GM23338 (cell line): Measurements from ENCODE around the gene WDR47. TPM values are rescaled to one million over a fixed set of nuclear protein-coding genes. Genes with fewer than 3 reads are reported as not detected.
A peak's percentile ranks its signal among the peaks of the same experiment; 100 is the strongest.

ENCODE experiments used
- ATAC-seq: fragments of 200-7000 bp; cut with Tn5 transposase; 3 replicates; pipeline ENCODE4 v1.9.1; 2020
- DNase-seq: peaks from one replicate; pipeline ENCODE4 v3.0.0-alpha.2; 2015; ENCODE audit warnings: low spot score
- H2AFZ ChIP-seq: fragments of 200-600 bp; sonication (generic); 2 replicates; pipeline ENCODE4 v1.8.0; 2016; ENCODE audit warnings: antibody characterized with exemption, mild to moderate bottlenecking, moderate library complexity
- H3F3A ChIP-seq: fragments of 200-600 bp; sonication (generic); replicated peaks from 2 replicates; pipeline ENCODE4 v1.8.0; 2017; ENCODE audit warnings: antibody characterized with exemption, mixed run types, low read depth
- H3K27ac ChIP-seq: fragments of 200-600 bp; sonication (generic); 2 replicates; pipeline ENCODE4 v1.6.1; 2016; ENCODE audit warnings: low read depth
- H3K27me3 ChIP-seq: fragments of 200-600 bp; sonication (generic); 2 replicates; pipeline ENCODE4 v1.8.0; 2016; ENCODE audit warnings: mild to moderate bottlenecking, mixed run types, moderate library complexity; ENCODE audit not compliant: insufficient read depth
- H3K36me3 ChIP-seq: fragments of 200-600 bp; sonication (generic); 2 replicates; pipeline ENCODE4 v1.8.0; 2016; ENCODE audit warnings: mild to moderate bottlenecking; ENCODE audit not compliant: insufficient read depth
- H3K4me1 ChIP-seq: fragments of 200-600 bp; sonication (generic); 2 replicates; pipeline ENCODE4 v1.8.0; 2016; ENCODE audit warnings: mild to moderate bottlenecking, moderate library complexity; ENCODE audit not compliant: insufficient read depth
- H3K4me2 ChIP-seq: fragments of 200-600 bp; sonication (generic); 2 replicates; pipeline ENCODE4 v1.7.1; 2017; ENCODE audit warnings: mixed run types
- H3K4me3 ChIP-seq: fragments of 200-600 bp; sonication (generic); 2 replicates; pipeline ENCODE4 v1.6.1; 2016; ENCODE audit warnings: mixed run types
- H3K79me2 ChIP-seq: fragments of 200-600 bp; sonication (generic); replicated peaks from 2 replicates; pipeline ENCODE4 v1.8.0; 2017; ENCODE audit warnings: mild to moderate bottlenecking; ENCODE audit not compliant: insufficient read depth
- H3K9me2 ChIP-seq: fragments of 200-600 bp; sonication (generic); 2 replicates; pipeline ENCODE4 v1.8.0; 2017; ENCODE audit not compliant: insufficient read depth
- H4K20me1 ChIP-seq: fragments of 200-600 bp; sonication (generic); replicated peaks from 2 replicates; pipeline ENCODE4 v1.8.0; 2017; ENCODE audit warnings: mild to moderate bottlenecking; ENCODE audit not compliant: insufficient read depth
- H3K27ac Mint-ChIP-seq: 2 replicates; pipeline ENCODE4 v1.8.0; 2020; ENCODE audit warnings: inconsistent platforms, mild to moderate bottlenecking, moderate library complexity, mixed read lengths
- H3K27me3 Mint-ChIP-seq: 3 replicates; pipeline ENCODE4 v1.8.0; 2022; ENCODE audit warnings: low read depth, mild to moderate bottlenecking, moderate library complexity, mixed read lengths, inconsistent platforms; ENCODE audit not compliant: insufficient read depth, poor library complexity
- H3K36me3 Mint-ChIP-seq: 3 replicates; pipeline ENCODE4 v1.8.0; 2021; ENCODE audit warnings: low read depth, mild to moderate bottlenecking, inconsistent platforms, moderate library complexity, mixed read lengths
- H3K4me1 Mint-ChIP-seq: 3 replicates; pipeline ENCODE4 v1.8.0; 2020; ENCODE audit warnings: mild to moderate bottlenecking, inconsistent platforms, mixed read lengths
- H3K4me3 Mint-ChIP-seq: 3 replicates; pipeline ENCODE4 v1.8.0; 2021; ENCODE audit warnings: moderate library complexity, mild to moderate bottlenecking, inconsistent platforms, mixed read lengths
- H3K9me3 Mint-ChIP-seq: 3 replicates; pipeline ENCODE4 v1.8.0; 2020; ENCODE audit warnings: moderate library complexity, mild to moderate bottlenecking, inconsistent platforms, mixed read lengths
- CREB1 ChIP-seq: fragments of 250-450 bp; sonication (Bioruptor Pico); IDR thresholded peaks from 2 replicates; pipeline ENCODE4 v1.5.0; 2020; ENCODE audit warnings: low read depth, mild to moderate bottlenecking, moderate library complexity
- EZH2 ChIP-seq: fragments of 200-600 bp; sonication (generic); IDR thresholded peaks from one replicate; pipeline ENCODE4 v1.8.0; 2017; ENCODE audit warnings: antibody characterized with exemption, mild to moderate bottlenecking, low read depth; ENCODE audit not compliant: unreplicated experiment
- EZH2phosphoT487 ChIP-seq: fragments of 200-600 bp; sonication (generic); IDR thresholded peaks from one replicate; pipeline ENCODE4 v1.8.1; 2018; ENCODE audit warnings: antibody characterized with exemption; ENCODE audit not compliant: unreplicated experiment
- JUNB ChIP-seq: IDR thresholded peaks from one replicate; pipeline ENCODE4 v1.6.1; 2016; ENCODE audit warnings: antibody characterized with exemption; ENCODE audit not compliant: unreplicated experiment
- NANOG ChIP-seq: IDR thresholded peaks from 2 replicates; pipeline ENCODE4 v1.6.1; 2016; ENCODE audit warnings: antibody characterized with exemption, borderline replicate concordance
- POLR2AphosphoS5 ChIP-seq: IDR thresholded peaks from 2 replicates; pipeline ENCODE4 v1.6.1; 2016; ENCODE audit warnings: antibody characterized with exemption, low read depth
- STAT1 ChIP-seq: IDR thresholded peaks from one replicate; pipeline ENCODE4 v1.6.1; 2016; ENCODE audit warnings: antibody characterized with exemption; ENCODE audit not compliant: unreplicated experiment
- ZNF114 ChIP-seq: fragments of 250-450 bp; sonication (Bioruptor Pico); IDR thresholded peaks from 2 replicates; pipeline ENCODE4 v1.5.0; 2020; ENCODE audit warnings: mild to moderate bottlenecking, moderate library complexity
- ZNF331 ChIP-seq: fragments of 250-450 bp; sonication (Bioruptor Pico); IDR thresholded peaks from 2 replicates; pipeline ENCODE4 v1.5.0; 2020; ENCODE audit warnings: low read depth, mild to moderate bottlenecking, moderate library complexity
- polyA plus RNA-seq: library from polyadenylated mRNA; unstranded; fragments of >200 nt; fragmentation: Nextera tagmentation; extraction: Ambion mirVana; gene quantifications from 2 replicates; pipeline ENCODE4 v1.2.1, GENCODE V29; 2016
- total RNA-seq: library from RNA; depleted of rRNA; stranded (reverse); fragments of >200 nt; shearing (Covaris generic); gene quantifications from 2 replicates; pipeline ENCODE4 v1.2.3, GENCODE V29; 2014
- TF ChIP-seq, protein P1 (sequence below): IDR thresholded peaks from 2 replicates; pipeline ENCODE4 v1.6.1; 2016; ENCODE audit warnings: antibody characterized with exemption
- TF ChIP-seq, protein P2 (sequence below): IDR thresholded peaks from one replicate; pipeline ENCODE4 v1.6.1; 2018; ENCODE audit warnings: antibody characterized with exemption; ENCODE audit not compliant: unreplicated experiment
- TF ChIP-seq, protein P3 (sequence below), 2 experiments: fragments of 200-600 bp in 1 of 2; sonication (generic) in 1 of 2; conservative IDR thresholded peaks; 2 replicates each; pipeline versions ENCODE4 v1.5.1 to v1.6.1; 2016 to 2017; ENCODE audit warnings: antibody characterized with exemption in 2 of 2, low read depth in 2 of 2, mild to moderate bottlenecking in 2 of 2, moderate library complexity in 1 of 2

WDR47 gene
- total and polyA plus RNA-seq, 2 experiments from 2014 or later = 3.9 to 5.2 TPM

DNA sequence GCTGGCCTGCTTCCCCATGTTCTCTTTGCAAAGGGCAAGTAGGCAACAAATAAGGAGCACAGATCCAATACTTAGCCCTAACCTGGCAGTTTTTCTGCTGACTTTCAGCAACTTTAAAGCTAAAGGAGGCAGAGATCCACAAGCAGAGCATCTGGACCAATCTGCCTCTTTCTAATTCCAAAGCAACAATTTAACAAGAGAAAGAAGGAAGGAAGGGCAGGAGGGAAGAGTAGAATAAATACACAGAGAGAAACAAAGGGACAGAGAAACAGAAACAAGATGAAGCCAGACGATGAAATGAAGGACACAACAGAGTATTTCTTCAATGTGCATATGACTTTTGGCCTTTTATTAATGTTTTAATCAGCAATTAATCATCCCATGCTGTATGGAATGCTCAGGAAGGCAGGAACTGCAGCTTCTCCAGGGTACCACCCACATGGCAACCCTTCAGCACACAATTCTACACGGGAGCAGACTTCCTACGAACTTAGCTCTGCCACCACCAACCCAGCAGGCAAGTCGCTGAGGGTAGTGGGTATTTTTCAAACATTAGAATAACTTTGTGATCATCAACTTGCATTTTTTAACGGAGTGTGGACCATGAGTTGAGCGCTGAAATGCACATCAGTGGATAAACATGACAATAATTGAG, 93.9 kb downstream of the WDR47 start:
- Mint-ChIP-seq H3K36me3 (peaks cover 23% of the 10 kb centered on the region), H3K9me3 (no peaks in the 10 kb centered on the region), H3K4me1 (peaks cover 28% of the 10 kb centered on the region), H3K27ac (peak overlapping the region; percentile 94), H3K27me3 (peaks cover 3% of the 10 kb centered on the region), H3K4me3 (peak overlapping the region; percentile 68)
- ATAC-seq (peak; percentile 88), DNase-seq (peak; percentile 77)
- H3K36me3 ChIP-seq = 0 out of 2 replicates have a peak, but pooled peaks cover 5% of the 10 kb centered on the region
- H4K20me1 ChIP-seq = no peaks in the 10 kb centered on the region
- H3K79me2 ChIP-seq = peaks cover 58% of the 10 kb centered on the region
- peaks cover 39% of the 10 kb centered on the region for H3K4me1 ChIP-seq
- H3F3A ChIP-seq = peaks cover 10% of the 10 kb centered on the region; the same call in 1 of the 2 replicates
- H2AFZ ChIP-seq = no peak overlapping the region
- no peaks in the 10 kb centered on the region for H3K27me3 ChIP-seq
- peak overlapping the region; percentile 39 for H3K4me3 ChIP-seq
- no peaks in the 10 kb centered on the region for H3K9me2 ChIP-seq
- peak overlapping the region; percentile 92 for H3K27ac ChIP-seq
- H3K4me2 ChIP-seq = peak overlapping the region; percentile 68
- peak; percentile 20; the same call in 1 of the 2 replicates for TF ChIP-seq POLR2AphosphoS5
- TF ChIP-seq EZH2phosphoT487 = no peak
- TF ChIP-seq, protein P1, sequence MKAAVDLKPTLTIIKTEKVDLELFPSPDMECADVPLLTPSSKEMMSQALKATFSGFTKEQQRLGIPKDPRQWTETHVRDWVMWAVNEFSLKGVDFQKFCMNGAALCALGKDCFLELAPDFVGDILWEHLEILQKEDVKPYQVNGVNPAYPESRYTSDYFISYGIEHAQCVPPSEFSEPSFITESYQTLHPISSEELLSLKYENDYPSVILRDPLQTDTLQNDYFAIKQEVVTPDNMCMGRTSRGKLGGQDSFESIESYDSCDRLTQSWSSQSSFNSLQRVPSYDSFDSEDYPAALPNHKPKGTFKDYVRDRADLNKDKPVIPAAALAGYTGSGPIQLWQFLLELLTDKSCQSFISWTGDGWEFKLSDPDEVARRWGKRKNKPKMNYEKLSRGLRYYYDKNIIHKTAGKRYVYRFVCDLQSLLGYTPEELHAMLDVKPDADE = no peak
- TF ChIP-seq NANOG = peak; percentile 84

DNA sequence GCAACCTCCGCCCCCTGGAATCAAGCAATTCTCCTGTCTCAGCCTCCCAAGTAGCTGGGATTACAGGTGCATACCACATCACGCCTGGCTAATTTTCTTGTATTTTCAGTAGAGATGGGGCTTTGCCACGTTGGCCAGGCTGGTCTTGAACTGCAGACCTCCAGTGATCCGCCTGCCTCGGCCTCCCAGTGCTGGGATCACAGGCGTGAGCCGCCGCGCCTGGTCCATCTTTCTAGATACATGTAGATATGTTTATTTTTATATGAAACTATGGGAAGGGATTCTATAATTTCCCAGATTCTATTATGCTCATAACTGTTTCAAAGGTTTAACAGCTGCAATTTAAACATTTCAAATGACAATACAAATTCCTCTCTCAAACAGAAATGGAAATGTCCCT, 105.7 kb downstream of the WDR47 start:
- Histone ChIP-seq H2AFZ (no peak overlapping the region), H3K27me3 (no peaks in the 10 kb centered on the region), H3K4me2 (no peak overlapping the region), H3K4me1 (no peaks in the 10 kb centered on the region), H4K20me1 (peaks cover 8% of the 10 kb centered on the region; the same call in 1 of the 2 replicates), H3F3A (no peaks in the 10 kb centered on the region), H3K27ac (no peak overlapping the region), H3K9me2 (no peaks in the 10 kb centered on the region), H3K36me3 (peaks cover 61% of the 10 kb centered on the region), H3K4me3 (no peak overlapping the region), H3K79me2 (no peaks in the 10 kb centered on the region)
- no peaks in the 10 kb centered on the region for H3K4me1 Mint-ChIP-seq
- H3K9me3 Mint-ChIP-seq = no peaks in the 10 kb centered on the region
- peaks cover 61% of the 10 kb centered on the region for H3K36me3 Mint-ChIP-seq
- ATAC-seq = no peak
- no peak overlapping the region for H3K4me3 Mint-ChIP-seq
- no peak overlapping the region for H3K27ac Mint-ChIP-seq
- H3K27me3 Mint-ChIP-seq = no peaks in the 10 kb centered on the region
- no peak for DNase-seq
- TF ChIP-seq NANOG (no peak), STAT1 (no peak), CREB1 (CRISPR knock-in tag) (no peak), JUNB (no peak), EZH2phosphoT487 (no peak), ZNF331 (CRISPR knock-in tag) (no peak), ZNF114 (CRISPR knock-in tag) (no peak), POLR2AphosphoS5 (no peak), EZH2 (no peak)
- TF ChIP-seq, protein P2, sequence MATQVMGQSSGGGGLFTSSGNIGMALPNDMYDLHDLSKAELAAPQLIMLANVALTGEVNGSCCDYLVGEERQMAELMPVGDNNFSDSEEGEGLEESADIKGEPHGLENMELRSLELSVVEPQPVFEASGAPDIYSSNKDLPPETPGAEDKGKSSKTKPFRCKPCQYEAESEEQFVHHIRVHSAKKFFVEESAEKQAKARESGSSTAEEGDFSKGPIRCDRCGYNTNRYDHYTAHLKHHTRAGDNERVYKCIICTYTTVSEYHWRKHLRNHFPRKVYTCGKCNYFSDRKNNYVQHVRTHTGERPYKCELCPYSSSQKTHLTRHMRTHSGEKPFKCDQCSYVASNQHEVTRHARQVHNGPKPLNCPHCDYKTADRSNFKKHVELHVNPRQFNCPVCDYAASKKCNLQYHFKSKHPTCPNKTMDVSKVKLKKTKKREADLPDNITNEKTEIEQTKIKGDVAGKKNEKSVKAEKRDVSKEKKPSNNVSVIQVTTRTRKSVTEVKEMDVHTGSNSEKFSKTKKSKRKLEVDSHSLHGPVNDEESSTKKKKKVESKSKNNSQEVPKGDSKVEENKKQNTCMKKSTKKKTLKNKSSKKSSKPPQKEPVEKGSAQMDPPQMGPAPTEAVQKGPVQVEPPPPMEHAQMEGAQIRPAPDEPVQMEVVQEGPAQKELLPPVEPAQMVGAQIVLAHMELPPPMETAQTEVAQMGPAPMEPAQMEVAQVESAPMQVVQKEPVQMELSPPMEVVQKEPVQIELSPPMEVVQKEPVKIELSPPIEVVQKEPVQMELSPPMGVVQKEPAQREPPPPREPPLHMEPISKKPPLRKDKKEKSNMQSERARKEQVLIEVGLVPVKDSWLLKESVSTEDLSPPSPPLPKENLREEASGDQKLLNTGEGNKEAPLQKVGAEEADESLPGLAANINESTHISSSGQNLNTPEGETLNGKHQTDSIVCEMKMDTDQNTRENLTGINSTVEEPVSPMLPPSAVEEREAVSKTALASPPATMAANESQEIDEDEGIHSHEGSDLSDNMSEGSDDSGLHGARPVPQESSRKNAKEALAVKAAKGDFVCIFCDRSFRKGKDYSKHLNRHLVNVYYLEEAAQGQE = no peak
- TF ChIP-seq, protein P3, sequence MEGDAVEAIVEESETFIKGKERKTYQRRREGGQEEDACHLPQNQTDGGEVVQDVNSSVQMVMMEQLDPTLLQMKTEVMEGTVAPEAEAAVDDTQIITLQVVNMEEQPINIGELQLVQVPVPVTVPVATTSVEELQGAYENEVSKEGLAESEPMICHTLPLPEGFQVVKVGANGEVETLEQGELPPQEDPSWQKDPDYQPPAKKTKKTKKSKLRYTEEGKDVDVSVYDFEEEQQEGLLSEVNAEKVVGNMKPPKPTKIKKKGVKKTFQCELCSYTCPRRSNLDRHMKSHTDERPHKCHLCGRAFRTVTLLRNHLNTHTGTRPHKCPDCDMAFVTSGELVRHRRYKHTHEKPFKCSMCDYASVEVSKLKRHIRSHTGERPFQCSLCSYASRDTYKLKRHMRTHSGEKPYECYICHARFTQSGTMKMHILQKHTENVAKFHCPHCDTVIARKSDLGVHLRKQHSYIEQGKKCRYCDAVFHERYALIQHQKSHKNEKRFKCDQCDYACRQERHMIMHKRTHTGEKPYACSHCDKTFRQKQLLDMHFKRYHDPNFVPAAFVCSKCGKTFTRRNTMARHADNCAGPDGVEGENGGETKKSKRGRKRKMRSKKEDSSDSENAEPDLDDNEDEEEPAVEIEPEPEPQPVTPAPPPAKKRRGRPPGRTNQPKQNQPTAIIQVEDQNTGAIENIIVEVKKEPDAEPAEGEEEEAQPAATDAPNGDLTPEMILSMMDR (conservative IDR thresholded peaks at IDR 0.05; ENCODE audit: low read depth in 2 of 2) = no peak
- TF ChIP-seq, protein P1 = no peak
